GM19238 (cell line): Measurements from ENCODE around the gene KCNK18.

ENCODE experiments used
- DNase-seq: peaks from one replicate; pipeline ENCODE4 v3.0.0; 2011; ENCODE audit warnings: low spot score; ENCODE audit not compliant: insufficient read length

KCNK18 gene

GRCh38 chr10:117250411-117250810, 53.1 kb downstream of the KCNK18 start:
- no peak for DNase-seq

GRCh38 chr10:117253908-117254307, 56.6 kb downstream of the KCNK18 start:
- DNase-seq = no peak

DNA sequence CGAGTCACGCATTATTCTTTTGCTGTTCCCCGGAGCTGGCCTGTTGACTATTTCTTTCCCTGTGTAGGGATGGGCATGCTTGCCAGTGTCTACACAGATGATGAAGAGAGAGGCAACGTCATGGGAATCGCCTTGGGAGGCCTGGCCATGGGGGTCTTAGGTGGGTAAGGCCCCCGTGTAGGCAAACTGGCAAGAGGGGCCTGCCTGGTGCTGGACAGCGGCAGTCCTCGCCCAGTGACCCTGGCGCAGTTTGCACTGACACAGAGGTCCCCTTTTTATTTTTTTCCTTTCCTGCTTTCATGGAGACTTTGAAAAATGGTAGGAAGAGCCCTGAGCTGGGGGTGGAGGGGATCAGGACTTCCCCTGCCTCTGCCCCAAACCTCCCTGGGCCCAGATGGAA, 57.0 kb downstream of the KCNK18 start:
- no peak for DNase-seq

DNA sequence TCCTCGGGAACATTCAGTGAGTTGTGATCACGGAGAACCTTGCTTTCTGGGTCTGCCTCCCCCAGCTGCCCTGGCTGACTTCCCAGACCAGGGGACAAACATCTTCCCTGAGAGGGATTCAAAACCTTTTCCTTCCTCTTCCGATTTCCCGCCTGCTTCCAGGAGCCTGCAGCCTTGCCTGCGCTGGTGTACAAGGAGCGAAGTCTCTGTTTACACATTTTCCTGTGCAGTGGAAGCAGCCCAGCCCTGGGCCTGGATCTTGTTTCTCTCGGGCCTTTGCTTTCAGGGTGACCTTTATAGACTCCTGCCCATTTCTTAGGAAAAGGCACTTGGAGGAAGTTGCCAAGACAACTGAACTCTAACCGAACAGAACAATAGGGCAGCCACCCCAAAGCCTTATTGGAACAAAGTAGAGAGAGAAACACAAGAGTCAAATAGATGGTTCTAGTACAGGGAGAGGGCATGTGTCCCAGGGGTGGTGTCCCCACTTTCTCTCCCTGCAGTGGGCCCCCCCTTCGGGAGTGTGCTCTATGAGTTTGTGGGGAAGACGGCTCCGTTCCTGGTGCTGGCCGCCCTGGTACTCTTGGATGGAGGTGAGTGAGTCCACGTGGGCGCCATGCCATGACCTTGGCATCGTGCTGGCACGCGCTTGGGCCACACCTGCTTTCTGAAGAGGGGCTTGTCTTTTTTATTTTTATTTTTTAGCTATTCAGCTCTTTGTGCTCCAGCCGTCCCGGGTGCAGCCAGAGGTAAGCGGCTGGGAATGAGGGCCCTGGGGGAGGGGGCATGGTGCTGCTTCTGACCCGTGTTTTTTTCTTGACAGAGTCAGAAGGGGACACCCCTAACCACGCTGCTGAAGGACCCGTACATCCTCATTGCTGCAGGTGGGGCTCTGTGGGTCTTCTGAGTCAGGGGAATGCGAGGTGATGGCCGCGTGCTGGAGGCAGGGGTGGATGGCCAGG, 57.8 kb downstream of the KCNK18 start:
- DNase-seq = no peak

DNA sequence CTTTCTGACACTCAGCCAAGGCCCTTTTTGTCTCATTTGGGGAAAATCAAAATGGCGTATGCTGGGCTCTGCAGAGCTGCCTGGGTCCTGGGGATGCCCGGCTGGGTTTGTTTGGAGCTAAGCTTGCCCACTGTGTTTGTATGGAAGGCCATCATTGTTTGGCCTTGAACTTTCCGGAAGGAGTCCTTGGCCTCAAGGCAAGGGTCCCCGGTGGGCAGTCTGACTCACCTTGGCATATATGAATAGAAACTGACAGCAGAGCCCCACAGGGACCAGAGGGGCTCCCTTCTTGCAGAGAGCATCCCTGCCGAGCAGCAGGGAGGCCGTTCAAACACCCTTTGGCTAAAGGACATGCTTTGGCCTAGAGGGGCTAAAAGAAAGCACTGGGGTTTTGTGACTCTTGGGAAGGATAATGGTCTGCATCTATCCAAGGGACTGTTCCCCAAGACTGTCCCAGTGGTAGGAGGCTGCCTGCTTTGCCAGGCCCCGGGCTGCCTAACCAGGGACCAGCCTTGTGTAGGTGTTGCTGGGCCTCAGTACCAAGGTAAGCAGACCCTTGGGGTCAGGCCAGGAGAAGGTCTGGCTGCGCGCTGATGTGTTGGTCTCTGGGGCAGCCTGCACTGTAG, 58.7 kb downstream of the KCNK18 start:
- DNase-seq = no peak

DNA sequence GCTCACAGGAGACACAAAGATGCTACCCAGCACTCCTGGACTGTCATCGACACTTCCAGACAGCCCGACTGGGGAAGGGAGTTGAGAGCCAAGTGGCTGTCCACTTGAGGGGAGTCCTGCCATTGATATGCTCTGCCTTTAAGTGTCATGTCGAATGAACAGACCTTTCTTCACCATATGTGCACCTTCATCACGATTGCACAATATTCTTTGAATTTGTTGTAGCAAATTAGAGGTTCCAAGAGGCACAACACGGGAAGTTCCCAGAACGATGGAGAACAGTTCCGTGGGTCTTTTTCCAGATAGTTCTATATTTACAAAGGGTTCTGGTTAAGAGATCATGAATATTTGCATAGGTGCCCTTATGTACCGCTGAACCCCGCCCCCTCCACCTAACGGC, 59.6 kb downstream of the KCNK18 start:
- no peak for DNase-seq

GRCh38 chr10:117257721-117258120, 60.4 kb downstream of the KCNK18 start:
- no peak for DNase-seq

GRCh38 chr10:117259279-117259678, 62.0 kb downstream of the KCNK18 start:
- no peak for DNase-seq
